GM10266 (cell line): ENCODE measurements around the gene TAF1C.

ENCODE experiments used
- DNase-seq: peaks from one replicate; pipeline ENCODE4 v3.0.0; 2012; ENCODE audit errors: extremely low spot score
- CTCF ChIP-seq: IDR thresholded peaks from 2 replicates; pipeline ENCODE4 v1.5.1; 2012; ENCODE audit warnings: mild to moderate bottlenecking, low read depth; ENCODE audit not compliant: control insufficient read depth, insufficient read depth; ENCODE audit errors: missing control alignments

The TAF1C gene

GRCh38 chr16:84191466-84191865, 4.6 kb upstream of the TAF1C start:
- no peak for TF ChIP-seq CTCF

GRCh38 chr16:84190731-84191388, 4.0 kb upstream of the TAF1C start, which contains the start of gene ADAD2:
TSS of gene ADAD2 (plus strand) at chr16:84191157. CDS start at chr16:84191231, 74 bp downstream.
- TF ChIP-seq CTCF: no peak
- DNase-seq: no peak

More at GRCh38 chr16:84191466-84191865, 4.6 kb upstream of the TAF1C start:
- no peak for DNase-seq

- no peak for TF ChIP-seq CTCF
Measured at GRCh38 chr16:84184775-84185174, 2.1 kb downstream of the TAF1C start.

GRCh38 chr16:84183911-84184591, 2.8 kb downstream of the TAF1C start:
- DNase-seq: no peak
- TF ChIP-seq CTCF: no peak

More at GRCh38 chr16:84184775-84185174, 2.1 kb downstream of the TAF1C start:
- DNase-seq: no peak

- TF ChIP-seq CTCF: no peak
- no peak for DNase-seq
Measured at GRCh38 chr16:84183572-84183875, 3.3 kb downstream of the TAF1C start.

GRCh38 chr16:84182680-84183571, 3.9 kb downstream of the TAF1C start:
- TF ChIP-seq CTCF: no peak
- no peak for DNase-seq
